NCI-H510A (cell line): ENCODE data around the gene NUP153.
"Not testable (repeated sequence)": the region's sequence is repeated elsewhere in the genome, so short reads cannot be mapped to it uniquely, and the experiment has no call there.

ENCODE experiments used
- DNase-seq: peaks from one replicate; lab custom pipeline; 2025; lab: John Stamatoyannopoulos, UW

Gene NUP153

DNA sequence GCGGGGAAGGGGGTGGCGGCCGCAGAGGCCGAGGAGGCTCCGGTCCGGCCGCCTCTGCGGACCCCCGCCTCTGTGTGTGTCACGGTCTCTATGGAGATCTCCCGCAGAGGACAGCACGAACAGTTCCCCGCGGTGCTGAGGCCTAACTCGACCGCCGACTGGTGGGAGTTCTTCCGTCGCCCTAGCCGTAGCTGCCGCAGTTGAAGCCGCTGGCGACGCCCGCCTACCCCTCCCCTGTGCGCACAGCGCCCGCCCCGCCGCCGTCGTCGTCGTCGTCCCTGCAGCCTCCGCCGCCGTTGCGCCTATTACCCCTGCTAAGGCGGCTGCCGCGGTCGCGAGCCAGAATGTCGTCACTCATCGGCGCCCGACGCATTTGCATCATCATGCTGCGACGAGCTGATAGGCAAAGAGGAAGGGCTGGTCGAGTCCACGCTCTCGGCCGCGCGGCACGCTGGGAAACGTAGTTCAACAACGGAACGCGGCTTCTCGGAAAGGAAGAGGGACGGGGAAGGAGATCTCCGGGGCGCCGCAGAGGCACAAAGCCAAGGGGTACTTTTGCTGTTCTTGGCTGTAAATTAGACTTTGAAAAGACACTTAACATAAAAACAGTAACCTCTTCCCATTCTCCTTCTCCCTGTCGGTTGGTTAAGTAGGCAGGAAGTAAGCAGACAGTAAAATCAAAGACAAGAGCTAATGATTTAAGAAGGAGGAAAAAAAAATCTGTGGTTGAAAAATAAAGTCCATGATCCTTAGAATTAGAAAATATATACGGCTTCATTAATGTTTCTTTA lies at the start of gene NUP153:
TSS of gene NUP153 (minus strand) at position 346 of the 791 bp plus-strand sequence. CDS start 538 bp downstream, outside the sequence.
- DNase-seq: peak; percentile 89

DNA sequence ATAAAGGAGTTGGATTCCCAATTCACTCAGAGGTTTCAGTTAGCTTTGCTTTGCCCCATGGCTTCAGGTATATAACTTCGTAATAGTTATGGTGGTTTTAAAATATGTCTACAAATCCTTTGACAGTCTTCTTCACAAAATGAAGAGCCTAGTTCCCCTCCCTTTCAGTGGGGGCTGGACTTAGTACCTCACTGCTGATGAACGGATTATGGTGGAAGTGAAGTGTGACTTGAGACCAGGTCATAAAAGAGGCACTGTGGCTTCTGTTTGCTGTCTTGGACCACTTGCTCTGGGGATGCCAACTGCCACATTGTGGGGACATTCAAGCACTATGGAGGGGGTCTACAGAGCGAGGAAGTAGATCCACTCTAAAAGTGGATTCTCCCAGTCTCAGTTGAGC lies 47.5 kb upstream of the NUP153 start:
- no peak for DNase-seq

DNA sequence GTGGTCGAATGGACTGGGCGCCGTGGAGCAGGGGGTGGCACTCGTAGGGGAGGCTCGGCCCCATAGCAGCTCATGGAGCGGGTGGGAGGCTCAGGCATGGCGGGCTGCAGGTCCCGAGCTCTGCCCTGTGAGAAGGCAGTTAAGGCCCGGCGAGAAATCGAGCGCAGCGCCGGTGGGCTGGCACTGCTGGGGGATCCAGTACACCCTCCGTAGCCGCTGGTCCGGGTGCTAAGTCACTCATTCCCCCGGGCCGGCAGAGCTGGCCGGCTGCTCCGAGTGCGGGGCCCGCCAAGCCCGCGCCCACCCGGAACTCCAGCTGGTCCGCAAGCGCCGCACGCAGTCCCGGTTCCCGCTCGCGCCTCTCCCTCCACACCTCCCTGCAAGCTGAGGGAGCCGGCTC lies 38.6 kb upstream of the NUP153 start:
- DNase-seq: not testable (repeated sequence)

DNA sequence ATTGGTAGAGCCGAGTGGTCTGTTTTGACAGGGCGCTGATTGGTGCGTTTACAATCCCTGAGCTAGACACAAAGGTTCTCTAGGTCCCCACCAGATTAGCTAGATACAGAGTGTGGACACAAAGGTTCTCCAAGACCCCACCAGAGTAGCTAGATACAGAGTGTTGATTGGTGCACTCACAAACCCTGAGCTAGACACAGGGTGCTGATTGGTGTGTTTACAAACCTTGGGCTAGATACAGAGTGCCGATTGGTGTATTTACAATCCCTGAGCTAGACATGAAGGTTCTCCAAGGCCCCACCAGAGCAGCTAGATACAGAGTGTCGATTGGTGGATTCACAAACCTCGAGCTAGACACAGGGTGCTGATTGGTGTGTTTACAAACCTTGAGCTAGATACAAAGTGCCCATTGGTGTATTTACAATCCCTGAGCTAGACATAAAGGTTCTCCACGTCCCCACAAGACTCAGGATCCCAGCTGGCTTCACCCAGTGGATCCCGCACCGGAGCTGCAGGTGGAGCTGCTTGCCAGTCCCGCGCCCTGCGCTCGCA lies 38.1 kb upstream of the NUP153 start:
- DNase-seq: not testable (repeated sequence)

DNA sequence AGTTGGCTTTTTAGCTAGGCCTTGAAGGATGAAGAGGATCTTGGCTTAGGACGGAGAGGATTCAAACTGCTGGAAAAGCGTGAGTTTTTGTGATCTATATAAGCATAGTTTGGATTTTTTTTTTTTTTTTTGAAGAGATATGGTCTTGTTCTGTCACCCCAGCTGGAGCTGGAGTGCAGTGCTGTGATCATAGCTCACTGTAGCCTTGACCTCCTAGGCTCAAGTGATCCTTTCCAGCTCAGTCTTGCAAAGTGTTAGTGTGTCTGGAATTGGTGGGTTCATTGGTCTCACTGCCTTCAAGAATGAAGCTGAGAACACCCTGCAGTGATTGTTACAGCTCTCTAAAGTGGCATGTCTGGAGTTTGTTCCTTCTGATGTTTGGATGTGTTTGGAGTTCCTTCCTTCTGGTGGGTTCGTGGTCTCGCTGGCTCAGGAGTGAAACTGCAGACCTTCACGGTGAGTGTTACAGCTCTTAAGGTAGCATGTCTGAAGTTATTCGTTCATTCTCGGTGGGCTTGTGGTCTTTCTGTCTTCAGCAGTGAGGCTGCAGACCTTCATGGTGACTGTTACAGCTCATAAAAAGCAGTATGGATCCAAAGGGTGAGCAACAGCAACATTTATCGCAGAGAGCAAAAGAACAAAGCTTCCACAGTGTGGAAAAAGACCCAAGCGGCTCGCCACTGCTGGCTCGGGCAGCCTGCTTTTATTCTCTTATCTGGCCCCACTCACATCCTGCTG lies 37.5 kb upstream of the NUP153 start:
- DNase-seq: no peak

DNA sequence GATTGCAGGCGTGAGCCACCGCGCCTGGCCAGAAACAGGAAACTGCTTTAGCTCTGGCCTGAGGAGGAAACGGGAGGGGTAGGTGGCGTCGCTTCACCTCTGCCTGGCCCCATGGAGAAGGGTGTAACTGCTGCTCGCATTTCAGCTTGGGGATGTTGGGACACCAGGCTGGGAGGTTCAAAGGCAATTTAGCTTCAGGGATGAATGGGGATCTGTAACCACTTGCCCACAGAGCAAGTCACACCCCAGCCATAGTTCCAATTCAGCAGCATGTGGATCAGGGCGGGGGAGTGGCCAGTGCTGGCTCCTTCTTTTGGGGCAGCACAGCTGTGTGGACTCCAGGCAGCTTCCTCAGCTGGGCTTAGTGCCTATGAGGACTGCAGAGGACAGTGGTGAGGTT lies 34.8 kb upstream of the NUP153 start:
- DNase-seq: no peak

DNA sequence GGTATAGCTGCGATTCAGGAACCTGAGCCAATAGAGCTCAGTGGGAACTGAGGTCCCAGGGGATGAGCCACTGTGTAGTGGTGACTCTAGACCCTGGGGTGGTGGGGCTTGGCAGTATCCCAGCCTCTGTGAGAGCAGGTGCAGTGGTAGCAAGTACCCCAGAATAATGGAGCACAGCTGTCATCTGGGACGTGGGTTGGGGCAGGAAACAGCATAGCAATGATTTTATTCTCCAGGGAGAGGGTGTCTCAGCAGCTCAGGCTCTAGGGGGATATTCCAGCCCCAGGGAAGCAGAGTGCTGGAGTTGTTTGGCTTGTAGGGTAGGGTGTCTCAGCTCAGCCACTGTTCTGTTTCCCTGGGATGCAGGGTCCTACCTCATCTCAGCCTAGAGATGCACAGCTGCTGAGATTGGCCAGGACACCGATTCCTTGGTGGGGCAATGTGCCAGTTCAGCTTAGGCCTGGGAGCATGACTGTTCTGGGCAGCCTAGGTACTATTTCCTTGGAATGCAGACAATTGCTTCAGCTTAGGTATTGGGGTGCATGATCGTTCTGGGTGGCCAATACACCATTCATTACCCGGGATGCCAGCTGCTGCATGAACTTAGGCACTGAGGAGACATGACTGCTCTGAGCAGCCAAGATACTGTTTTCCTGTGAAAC lies 34.0 kb upstream of the NUP153 start:
- no peak for DNase-seq

DNA sequence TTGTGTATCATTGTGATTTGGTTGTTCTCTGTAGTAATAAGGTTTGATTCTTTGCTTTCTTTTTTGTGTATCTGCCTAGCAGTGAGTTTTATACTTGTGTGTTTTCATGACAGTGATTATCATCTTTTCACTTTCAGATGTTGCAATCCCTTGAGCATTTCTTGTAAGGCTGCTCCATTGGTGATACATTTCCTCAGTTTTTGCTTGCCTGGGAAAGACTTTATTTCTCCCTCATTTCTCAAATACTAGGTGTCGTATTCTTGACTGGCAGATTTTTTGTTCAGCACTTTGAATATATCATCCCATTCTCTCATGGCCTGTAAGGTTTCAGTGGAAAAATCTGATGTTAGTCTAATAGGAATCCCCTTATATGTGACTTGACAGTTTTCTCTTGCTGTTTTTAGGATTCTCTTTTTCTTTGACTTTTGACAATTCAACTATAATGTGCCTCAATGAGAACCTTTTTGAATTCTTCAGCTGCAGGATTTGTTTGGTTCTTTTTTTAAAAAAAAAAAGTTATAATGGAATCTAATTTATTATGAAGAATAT lies 31.1 kb upstream of the NUP153 start:
- no peak for DNase-seq

DNA sequence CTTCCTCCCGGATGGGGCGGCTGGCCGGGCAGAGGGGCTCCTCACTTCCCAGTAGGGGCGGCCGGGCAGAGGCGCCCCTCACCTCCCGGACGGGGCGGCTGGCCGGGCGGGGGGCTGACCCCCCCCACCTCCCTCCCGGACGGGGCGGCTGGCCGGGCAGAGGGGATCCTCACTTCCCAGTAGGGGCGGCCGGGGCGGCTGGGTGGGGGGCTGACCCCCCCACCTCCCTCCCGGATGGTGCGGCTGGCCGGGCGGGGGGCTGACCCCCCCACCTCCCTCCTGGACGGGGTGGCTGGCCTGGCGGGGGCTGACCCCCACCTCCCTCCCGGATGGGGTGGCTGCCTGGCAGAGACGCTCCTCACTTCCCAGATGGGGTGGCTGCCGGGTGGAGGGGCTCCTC lies 28.6 kb upstream of the NUP153 start:
- not testable (repeated sequence) for DNase-seq

DNA sequence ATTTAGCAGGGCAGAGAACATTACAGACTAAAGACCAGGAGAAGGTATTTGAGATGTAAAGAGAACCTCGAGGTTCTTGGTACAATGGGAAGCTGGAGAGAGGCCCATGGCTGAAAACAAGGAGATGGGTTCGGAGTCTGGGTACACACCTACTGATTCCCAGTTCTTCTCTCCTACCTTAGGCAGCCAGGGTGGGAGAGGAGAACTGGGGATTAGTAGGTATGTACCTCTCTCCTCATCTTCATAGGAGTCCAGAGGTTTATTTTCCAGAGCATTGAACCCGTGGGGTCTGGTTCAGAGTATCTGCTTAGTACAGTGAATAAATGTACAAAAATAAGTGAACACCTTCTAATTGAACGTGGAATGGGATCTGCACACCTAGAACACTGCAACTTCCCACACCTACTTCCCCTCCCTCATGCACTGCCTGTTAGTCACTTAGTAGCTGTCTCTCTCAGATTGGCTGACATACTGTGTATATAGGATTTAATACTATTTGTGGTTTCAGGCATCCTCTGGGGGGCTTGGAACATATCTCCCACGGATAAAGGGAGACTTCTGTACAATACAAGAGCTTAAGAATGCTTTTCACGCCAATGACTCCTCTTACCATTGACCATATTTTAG lies 23.5 kb upstream of the NUP153 start:
- no peak for DNase-seq

DNA sequence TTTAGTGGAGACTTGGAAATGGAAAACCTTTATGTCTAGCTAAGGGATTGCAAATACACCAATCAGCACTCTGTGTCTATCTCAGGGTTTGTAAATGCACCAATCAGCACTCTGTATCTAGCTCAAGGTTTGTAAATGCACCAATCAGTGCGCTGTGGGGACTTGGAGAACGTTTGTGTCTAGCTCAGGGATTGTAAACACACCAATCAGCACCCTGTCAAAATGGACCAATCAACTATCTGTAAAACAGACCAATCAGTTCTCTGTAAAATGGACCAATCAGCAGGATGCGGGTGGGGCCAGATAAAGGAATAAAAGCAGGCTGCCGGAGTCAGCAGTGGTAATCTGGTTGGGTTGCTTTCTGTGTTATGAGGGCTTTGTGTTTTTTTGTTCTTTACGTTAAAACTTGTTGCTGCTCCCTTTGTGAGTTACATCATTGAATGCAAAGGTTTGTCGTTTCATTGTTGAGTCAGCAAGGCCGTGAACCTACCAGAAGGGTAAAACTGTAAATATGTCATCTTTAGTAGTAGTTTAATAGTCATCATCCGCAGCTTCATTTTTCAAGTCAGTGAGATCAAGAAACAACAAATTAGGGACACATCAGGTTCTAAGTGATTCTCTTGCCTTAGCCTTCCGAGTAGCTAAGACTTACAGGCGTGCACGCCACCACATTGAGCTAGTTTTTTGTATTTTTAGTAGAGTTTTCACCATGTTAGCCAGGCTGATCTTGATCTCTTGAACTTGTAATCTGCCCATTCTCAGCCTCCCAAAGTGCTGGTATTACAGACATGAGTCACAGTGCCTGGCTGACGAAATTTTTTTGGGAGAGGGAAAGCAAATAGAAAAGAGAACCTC lies 22.7 kb upstream of the NUP153 start:
- DNase-seq: no peak

DNA sequence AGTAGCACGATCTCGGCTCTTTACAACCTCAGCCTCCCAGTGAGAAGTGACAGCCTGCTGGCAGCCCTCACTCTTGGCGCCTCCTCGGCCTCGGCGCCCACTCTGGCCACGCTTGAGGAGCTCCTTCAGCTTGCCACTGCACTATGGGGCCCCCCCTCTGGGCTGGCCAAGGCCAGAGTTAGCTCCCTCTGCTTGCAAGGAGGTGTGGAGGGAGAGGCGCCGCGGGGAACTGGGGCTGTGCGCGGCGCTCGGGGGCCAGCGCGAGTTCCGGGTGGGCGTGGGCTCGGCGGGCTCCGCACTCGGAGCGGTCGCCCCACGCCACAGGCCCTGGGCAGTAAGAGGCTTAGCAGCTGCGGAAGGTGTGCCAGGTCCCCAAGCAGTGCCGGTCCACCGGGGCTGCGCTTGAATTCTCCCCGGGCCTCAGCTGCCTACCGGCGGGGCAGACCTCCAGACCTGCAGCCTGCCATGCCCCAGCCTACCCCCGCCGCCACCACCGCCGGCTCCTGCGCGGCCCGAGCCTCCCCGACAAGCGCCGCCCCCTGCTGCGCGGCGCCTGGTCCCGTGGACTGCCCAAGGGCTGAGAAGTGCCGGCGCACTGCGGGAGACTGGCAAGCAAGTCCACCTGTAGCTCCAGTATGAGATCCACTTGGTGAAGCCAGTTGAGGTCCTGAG lies 22.0 kb upstream of the NUP153 start:
- no peak for DNase-seq

DNA sequence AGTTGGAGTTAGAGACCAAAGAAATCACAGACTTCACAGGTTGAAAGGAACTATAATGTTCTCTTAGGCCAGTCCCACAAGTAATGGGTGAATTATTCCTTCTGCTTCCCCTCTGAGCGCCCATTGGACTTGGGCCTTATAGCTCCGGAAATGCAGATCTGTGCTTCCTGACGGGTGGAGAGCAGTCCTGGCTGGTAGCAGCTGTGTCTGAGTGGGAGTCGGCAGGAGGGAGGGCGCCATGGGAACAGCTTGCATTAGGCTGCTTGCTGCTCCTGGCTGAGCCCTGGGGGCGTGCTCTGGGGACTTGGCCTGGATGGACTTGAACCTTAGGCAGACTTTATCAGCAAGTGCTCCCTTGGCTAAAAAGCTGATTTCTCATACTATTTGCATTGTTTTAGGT lies 18.4 kb upstream of the NUP153 start:
- no peak for DNase-seq

DNA sequence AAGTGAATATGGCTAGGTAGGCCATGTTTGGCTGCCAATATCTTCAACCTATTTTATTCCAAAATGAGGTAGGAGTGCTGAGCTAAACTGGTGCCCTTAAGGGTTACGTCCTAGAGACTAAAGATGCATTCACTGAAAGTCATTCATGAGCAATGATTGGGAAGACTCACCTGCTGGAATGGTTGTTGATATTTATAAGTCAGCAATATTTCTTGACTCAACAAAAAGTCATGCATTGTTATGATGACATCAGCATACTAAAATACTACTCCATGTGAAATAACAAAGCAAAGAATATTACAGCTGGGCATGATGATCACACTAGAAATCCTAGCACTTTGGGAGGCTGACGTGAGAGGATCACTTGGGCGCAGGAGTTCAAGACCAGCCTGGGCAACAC lies 17.6 kb upstream of the NUP153 start:
- no peak for DNase-seq

DNA sequence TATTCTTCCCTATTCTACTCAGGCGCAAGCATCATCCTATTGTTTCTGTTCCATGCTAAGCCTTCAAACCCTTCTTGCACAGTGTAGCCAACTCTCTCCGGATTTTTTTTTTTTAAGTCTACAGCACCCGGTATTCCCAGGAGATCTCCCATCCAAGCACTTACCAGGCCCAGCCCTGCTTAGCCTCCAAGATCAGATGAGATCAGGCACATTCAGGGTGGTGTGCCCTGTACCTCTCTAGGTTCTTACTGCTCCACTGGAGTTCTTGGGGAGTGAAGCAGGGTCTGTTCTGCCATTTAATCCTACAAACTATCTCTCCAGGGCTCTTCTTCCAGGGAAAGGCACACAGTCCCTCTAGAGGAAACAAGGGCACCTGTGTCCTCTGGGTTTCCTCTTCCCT lies 14.9 kb upstream of the NUP153 start:
- DNase-seq: no peak

DNA sequence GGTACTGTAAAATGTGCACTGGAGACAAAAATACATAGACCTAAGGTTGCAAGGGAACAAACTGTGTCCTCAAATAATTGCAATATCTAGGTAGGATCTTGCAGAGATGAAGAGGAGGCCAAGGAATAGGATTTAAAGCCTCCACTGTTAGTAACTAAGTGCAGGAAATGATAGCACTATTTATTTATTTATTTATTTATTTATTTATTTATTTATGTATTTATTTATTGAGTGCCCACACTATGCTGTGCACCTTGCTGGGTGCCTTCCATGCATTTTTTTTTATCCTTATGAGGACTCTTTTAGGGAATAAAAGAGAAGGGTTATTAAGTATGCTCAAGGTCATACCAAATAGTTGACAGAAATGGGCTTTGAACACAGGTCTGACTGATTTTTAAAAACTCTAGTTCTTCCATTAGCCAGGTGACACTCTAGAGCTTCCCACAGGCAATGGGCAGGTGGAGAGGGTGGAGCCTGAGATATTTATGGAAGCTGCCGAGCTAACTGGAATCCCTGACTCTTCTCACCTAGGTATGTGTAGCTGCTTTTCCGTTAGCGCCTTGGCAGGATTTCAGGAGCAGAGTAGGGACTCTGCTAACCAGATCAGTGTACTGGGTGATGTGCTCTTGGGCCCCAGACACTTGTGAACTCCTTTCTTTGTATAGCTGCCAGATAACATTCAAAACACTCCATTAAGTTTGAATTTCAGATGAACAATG lies 12.8 kb upstream of the NUP153 start:
- no peak for DNase-seq

DNA sequence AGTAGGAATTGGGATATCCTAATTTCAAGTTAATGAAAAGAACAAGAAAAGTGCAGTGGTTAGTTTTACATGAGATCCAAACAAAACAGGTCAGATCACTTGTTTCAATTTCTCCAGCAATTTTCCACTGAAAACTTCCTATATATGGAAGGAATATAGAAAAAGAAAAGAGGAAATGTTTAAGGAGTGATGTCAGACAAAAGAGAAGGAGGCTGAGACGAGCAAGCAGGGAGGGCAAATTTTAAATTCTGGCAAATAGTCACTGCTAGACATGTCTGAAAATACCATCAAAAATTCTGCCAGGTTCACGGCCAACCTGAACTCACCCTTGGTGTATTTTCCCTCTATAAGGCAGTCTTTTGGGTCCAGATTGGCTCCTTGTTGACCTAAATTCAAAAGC lies 9.5 kb upstream of the NUP153 start:
- DNase-seq: no peak

DNA sequence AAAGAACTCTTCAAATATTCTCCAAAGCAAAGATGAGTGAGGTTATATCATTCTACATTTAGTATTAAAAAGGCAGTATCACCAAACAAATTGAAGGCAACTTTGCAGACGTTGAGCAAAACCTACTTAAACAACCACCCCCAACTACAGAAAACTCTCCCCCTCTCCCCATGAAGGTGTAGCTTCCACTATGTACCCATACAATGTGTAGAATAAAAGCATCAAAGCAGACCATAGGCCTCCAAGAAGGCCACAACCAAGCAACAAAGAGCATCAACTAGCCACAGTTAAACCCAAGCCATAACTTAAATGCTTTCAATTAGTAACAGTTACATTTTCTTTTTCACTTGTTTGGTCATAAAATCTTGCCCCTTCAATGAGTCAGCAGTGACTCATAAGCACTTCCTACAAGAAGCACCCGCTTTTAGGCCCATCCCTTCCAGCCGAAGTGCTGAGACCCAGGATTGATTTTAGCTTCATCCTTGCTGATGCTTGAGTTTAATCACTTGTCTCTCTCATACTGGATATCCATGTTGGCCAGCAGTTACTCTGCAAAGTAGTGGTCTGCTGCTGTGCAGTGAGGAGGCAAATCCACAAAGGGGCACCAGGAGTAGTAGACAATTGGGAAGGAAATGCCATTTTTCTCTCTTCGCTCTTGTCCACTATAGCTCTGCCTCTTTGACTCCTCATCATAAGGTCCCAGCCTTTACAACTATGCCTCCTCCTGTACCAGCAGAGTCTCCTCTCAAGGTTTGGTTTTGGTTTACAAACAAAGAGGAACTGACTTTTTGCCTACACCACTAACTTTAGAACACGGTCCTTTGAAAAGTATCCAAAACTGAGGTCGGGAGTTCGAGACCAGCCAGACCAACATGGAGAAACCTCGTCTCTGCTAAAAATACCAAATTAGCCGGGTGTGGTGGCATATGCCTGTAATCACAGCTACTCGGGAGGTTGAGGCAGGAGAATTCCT lies 8.4 kb upstream of the NUP153 start:
- no peak for DNase-seq
